Sigmoid colon (tissue), 7 donors: ENCODE measurements around the gene TUT4. TPM values are rescaled to one million over a fixed set of nuclear protein-coding genes. Genes with fewer than 3 reads are reported as not detected.

Source experiments
- DNase-seq: peaks from one replicate; pipeline ENCODE4 v3.0.0-alpha.2; 2019
- H3K27ac ChIP-seq, 4 donors: fragments of 200-600 bp; sonication (generic); one replicate each; pipeline ENCODE4 v1.5.1; 2016 to 2019; ENCODE audit warnings: mild to moderate bottlenecking in 1 of 4
- H3K27me3 ChIP-seq, 3 donors: fragments of 200-600 bp; sonication (generic); one replicate each; pipeline ENCODE4 v1.5.1; 2019; ENCODE audit warnings: mild to moderate bottlenecking in 1 of 3
- H3K36me3 ChIP-seq, 4 donors: fragments of 200-600 bp; sonication (generic); one replicate each; pipeline ENCODE4 v1.5.1; 2016 to 2019
- H3K4me1 ChIP-seq, 4 donors: fragments of 200-600 bp; sonication (generic); one replicate each; pipeline ENCODE4 v1.5.1; 2017 to 2019
- H3K4me3 ChIP-seq, 4 donors: fragments of 200-600 bp; sonication (generic); one replicate each; pipeline ENCODE4 v1.5.1; 2017 to 2019; ENCODE audit warnings: mild to moderate bottlenecking in 2 of 4, moderate library complexity in 1 of 4
- H3K9me3 ChIP-seq, 4 donors: fragments of 200-600 bp in 3 of 4; sonication (generic) in 3 of 4; one replicate each; pipeline versions ENCODE4 v1.5.1 to v1.6.1; 2013 to 2019
- CTCF ChIP-seq, 4 experiments: fragments of 450-650 bp in 3 of 4; fragments of 200-600 bp in 1 of 4; IDR thresholded peaks; one replicate each; pipeline ENCODE4 v1.5.1; 2016 to 2019; ENCODE audit warnings: antibody characterized with exemption in 4 of 4, mild to moderate bottlenecking in 3 of 4, moderate library complexity in 2 of 4
- EP300 ChIP-seq, 4 donors: sonication (generic); formaldehyde crosslinking; IDR thresholded peaks; one replicate each; pipeline ENCODE4 v1.6.1; 2017; ENCODE audit warnings: antibody characterized with exemption in 4 of 4
- POLR2A ChIP-seq, 2 donors: fragments of 450-650 bp; IDR thresholded peaks; one replicate each; pipeline ENCODE4 v1.6.1; 2016; ENCODE audit warnings: antibody characterized with exemption in 2 of 2, mild to moderate bottlenecking in 2 of 2, moderate library complexity in 2 of 2
- POLR2AphosphoS5 ChIP-seq, 4 donors: sonication (generic); formaldehyde crosslinking; IDR thresholded peaks; one replicate each; pipeline ENCODE4 v1.6.1; 2017; ENCODE audit warnings: antibody characterized with exemption in 4 of 4
- WGBS, 2 donors: extraction: QIAGEN DNeasy Blood & Tissue Kit; methylation state at CpG; one replicate each; pipeline ENCODE4 v1.1.7; 2013; 5-methylcytosine and 5-hydroxymethylcytosine counted together
- intact Hi-C: fragments of 100-400 bp; cut with DNase I; formaldehyde crosslinking; loops from one replicate; pipeline ENCODE4 v1.15.1; 2023
- polyA plus RNA-seq, 3 donors: library from polyadenylated mRNA; stranded (reverse); fragments of 200-250 nt; gene quantifications; one replicate each; pipeline ENCODE4 v1.2.3, GENCODE V29; 2013
- total RNA-seq, 4 donors: library from RNA; depleted of rRNA; stranded (reverse); fragments of >200 nt; gene quantifications; one replicate each; pipeline ENCODE4 v1.1.0, GENCODE V29; 2016
- donor health status: healthy with polysubstance abuse.
- donor health status: Bipolar disorder and iron deficiency.
- donor health status: healthy.

The TUT4 gene
- total and polyA plus RNA-seq, 7 donors, result 3.2 to 66.9 (median 50.4) TPM

- Histone ChIP-seq H3K27me3 (peaks cover 0 to 4% (median 0%) of the 10 kb centered on the region in 3 donors), H3K9me3 (no peaks in the 10 kb centered on the region), H3K27ac (no peak overlapping the region), H3K4me3 (no peak overlapping the region), H3K4me1 (peaks cover 0 to 28% (median 24%) of the 10 kb centered on the region in 4 donors), H3K36me3 (no peaks in the 10 kb centered on the region)
- intact Hi-C loops, result no loop called here
- 90 to 93% methylated on average over 7 of the region's 7 CpGs for WGBS, 2 donors
- no peak for TF ChIP-seq POLR2AphosphoS5 (IDR thresholded peaks at IDR 0.05)
- no peak for TF ChIP-seq CTCF (IDR thresholded peaks at IDR 0.05)
- TF ChIP-seq EP300 (IDR thresholded peaks at IDR 0.05), result no peak
- no peak for TF ChIP-seq POLR2A (IDR thresholded peaks at IDR 0.05)
- no peak for DNase-seq
These were observed 46.3 kb upstream of the TUT4 start for GRCh38 chr1:52599236-52599635.

GRCh38 chr1:52598729-52599128 is 45.8 kb upstream of the TUT4 start:
- Histone ChIP-seq H3K27me3 (peaks cover 0 to 4% (median 0%) of the 10 kb centered on the region in 3 donors), H3K9me3 (no peaks in the 10 kb centered on the region), H3K4me1 (peaks cover 0 to 23% (median 19%) of the 10 kb centered on the region in 4 donors), H3K4me3 (no peak overlapping the region), H3K36me3 (no peaks in the 10 kb centered on the region), H3K27ac (no peak overlapping the region)
- no peak for TF ChIP-seq POLR2A (IDR thresholded peaks at IDR 0.05)
- TF ChIP-seq EP300 (IDR thresholded peaks at IDR 0.05), result no peak
- no peak for TF ChIP-seq POLR2AphosphoS5 (IDR thresholded peaks at IDR 0.05)
- no peak for TF ChIP-seq CTCF (IDR thresholded peaks at IDR 0.05)
- intact Hi-C loops, result no loop called here
- 95 to 96% methylated on average over 7 of the region's 7 CpGs for WGBS, 2 donors
- DNase-seq, result no peak

GRCh38 chr1:52597912-52598311 is 45.0 kb upstream of the TUT4 start:
- Histone ChIP-seq H3K4me1 (peaks cover 0 to 15% (median 11%) of the 10 kb centered on the region in 4 donors), H3K9me3 (no peaks in the 10 kb centered on the region), H3K4me3 (no peak overlapping the region), H3K27ac (no peak overlapping the region), H3K27me3 (peaks cover 0 to 4% (median 0%) of the 10 kb centered on the region in 3 donors), H3K36me3 (no peaks in the 10 kb centered on the region)
- WGBS, 2 donors, result 60 to 69% methylated on average over 2 of the region's 2 CpGs
- intact Hi-C loops, result no loop called here
- TF ChIP-seq CTCF (IDR thresholded peaks at IDR 0.05) (no peak), EP300 (IDR thresholded peaks at IDR 0.05) (no peak), POLR2A (IDR thresholded peaks at IDR 0.05) (no peak), POLR2AphosphoS5 (IDR thresholded peaks at IDR 0.05) (no peak)
- no peak for DNase-seq

DNA sequence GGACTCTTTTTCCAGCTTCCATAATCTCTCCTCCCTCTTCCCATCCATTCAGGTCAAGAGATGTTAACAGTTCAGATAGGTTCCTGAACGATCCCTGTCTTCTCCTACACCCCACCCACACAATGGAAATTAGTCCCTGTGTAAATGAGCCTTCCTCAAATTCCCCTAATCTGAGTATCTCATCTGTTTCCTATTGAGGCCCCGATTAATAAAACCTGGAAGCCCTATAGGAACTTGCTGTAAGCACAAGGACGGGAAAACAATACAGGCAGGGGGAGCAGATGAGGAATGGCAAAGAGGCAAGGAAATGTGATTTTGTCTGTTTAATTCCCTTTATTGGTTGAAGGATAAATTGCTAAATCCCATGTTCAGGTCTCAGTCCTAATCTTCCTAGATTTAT is 42.2 kb upstream of the TUT4 start:
- Histone ChIP-seq H3K27ac (no peak overlapping the region), H3K4me1 (no peaks in the 10 kb centered on the region), H3K27me3 (peaks cover 0 to 4% (median 0%) of the 10 kb centered on the region in 3 donors), H3K36me3 (no peaks in the 10 kb centered on the region), H3K4me3 (no peak overlapping the region), H3K9me3 (no peaks in the 10 kb centered on the region)
- TF ChIP-seq EP300 (IDR thresholded peaks at IDR 0.05), result no peak
- TF ChIP-seq CTCF (IDR thresholded peaks at IDR 0.05), result no peak
- TF ChIP-seq POLR2AphosphoS5 (IDR thresholded peaks at IDR 0.05), result no peak
- TF ChIP-seq POLR2A (IDR thresholded peaks at IDR 0.05), result no peak
- intact Hi-C loops, result no loop called here
- DNase-seq, result no peak
- WGBS, 2 donors, result 57 to 76% methylated on average over 3 of the region's 3 CpGs

DNA sequence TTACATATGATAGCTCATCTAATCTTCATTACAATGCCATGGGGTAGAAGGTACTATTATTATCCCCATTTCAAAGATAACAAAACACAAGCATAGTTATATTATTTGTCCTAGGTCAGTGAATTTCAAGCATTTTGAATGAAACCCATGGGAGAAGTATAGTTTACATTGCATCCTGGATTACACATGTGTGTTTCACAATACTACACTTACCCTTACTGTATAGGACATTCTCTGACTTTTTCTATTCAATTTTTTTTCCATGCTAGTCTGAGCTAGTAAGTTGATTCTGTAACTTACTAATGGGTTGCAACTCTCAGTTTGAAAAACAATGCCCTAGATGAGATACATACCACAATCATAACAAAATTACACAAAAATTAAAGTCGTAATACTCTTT is 40.6 kb upstream of the TUT4 start:
- H3K4me1 ChIP-seq, result no peaks in the 10 kb centered on the region
- H3K9me3 ChIP-seq, result no peaks in the 10 kb centered on the region
- no peak for TF ChIP-seq POLR2A (IDR thresholded peaks at IDR 0.05)
- no peak for TF ChIP-seq EP300 (IDR thresholded peaks at IDR 0.05)
- no peak overlapping the region for H3K27ac ChIP-seq
- DNase-seq, result no peak
- no peaks in the 10 kb centered on the region for H3K36me3 ChIP-seq
- H3K4me3 ChIP-seq, result no peak overlapping the region
- peaks cover 0 to 4% (median 0%) of the 10 kb centered on the region in 3 donors for H3K27me3 ChIP-seq
- WGBS, 2 donors, result 93 to 94% methylated on average over 1 of the region's 1 CpG
- intact Hi-C loops, result no loop called here
